ENCODE results near the gene VWA8.
"Not testable (repeated sequence)": the region's sequence is repeated elsewhere in the genome, so short reads cannot be mapped to it uniquely, and the experiment has no call there.

VWA8 gene

DNA sequence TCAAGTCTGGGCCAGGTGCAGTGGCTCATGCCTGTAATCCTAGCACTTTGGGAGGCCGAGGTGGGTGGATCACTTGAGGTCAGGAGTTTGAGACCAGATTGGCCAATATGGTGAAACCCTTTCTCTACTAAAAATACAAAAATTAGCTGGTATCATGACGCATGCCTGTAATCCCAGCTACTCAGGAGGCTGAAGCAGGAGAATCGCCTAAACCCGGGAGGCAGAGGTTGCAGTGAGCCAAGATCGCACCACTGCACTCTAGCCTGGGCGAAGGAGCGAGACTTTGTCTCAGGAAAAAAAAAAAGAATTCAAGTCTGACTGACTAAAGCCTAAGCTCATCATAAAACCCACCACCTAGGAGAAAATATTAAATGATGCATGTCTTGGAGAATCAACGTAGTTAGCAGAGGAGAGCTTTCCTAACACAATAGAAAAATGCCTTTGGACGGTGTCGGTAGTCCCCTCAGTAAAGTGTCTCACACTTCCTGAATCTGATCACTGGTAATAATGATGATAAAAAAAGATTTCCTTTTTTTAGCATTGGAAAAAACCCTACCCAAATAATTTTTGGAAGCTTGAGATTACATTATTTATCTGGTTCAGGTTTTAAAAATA is 313.1 kb downstream of the VWA8 start:
- DNase-seq (ENCODE audit: low read depth) = not testable (repeated sequence)

DNA sequence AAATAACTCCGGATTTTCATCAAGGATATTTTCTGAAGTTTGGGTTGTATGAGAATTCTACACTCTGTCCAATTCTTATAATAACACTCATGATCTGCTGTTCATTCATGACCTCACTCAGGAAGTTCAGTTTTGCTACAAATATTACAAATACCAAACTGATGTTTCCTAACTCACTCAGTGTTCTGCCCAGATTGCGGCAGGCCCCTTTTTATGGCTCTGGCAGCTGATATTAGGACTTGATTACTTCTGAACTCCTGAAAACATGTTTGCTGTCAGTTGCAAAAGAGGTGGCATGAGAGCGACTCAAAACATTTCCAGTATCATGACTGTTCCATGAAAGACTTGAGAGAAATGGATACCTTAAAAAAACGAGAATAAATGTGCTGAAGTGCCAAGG is 315.6 kb downstream of the VWA8 start:
- DNase-seq (ENCODE audit: low read depth) = no peak

DNA sequence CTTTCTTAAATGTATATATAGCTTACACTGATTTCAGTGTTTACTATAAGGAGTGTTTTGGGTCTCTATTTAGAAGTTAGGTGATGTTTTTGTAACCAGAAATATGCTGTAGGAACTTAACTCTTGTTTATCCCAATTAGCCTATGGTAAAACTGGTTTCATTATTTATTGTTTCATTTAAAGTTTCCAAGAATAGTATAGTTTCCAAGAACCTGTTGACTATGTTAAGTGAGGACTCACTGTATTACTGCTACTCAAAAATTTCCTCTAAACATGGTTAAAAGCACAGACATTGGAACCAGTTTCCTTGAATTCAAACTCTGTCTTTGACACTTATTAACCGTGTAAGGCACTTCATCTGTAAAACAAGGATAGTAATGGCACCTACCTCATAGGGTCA is 316.2 kb downstream of the VWA8 start:
- no peak for DNase-seq (ENCODE audit: low read depth)

DNA sequence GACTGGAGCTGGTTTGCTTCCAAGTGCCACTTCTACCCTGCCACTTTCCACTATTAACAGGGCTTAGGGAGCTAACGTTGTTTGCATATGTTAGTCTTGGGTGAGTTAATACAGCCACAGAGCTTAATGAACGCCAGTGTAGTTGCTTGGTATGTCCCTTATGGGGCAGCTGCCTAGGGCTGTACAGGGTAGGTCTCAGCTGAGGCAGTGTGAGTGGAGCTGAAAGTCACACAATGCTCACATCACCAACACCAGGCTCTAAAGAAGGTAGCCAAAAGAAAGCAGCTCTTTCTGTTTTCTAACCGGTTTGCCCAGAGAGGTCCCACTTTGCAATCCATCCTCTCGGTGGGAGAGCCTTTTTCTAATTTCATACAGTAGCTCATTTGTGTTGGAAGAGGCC is 317.4 kb downstream of the VWA8 start:
- DNase-seq (ENCODE audit: low read depth) = no peak

DNA sequence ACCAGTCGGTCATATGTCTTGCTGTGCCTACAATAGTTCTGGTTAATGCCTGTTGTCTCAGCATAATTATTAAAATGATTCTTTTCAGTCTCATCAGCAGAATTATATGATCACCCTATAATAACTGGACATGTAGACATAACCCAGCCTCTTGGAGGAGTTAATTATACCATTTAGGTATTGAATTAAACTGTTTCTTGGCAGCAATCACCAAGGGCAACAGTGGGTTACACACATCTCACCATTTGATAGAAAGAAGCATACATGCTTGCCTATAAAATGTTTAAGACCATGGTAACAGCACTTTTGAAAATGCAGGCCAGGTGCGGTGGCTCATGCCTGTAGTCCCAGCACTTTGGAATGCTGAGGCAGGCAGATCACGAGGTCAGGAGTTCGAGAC is 318.9 kb downstream of the VWA8 start:
- no peak for DNase-seq (ENCODE audit: low read depth)

DNA sequence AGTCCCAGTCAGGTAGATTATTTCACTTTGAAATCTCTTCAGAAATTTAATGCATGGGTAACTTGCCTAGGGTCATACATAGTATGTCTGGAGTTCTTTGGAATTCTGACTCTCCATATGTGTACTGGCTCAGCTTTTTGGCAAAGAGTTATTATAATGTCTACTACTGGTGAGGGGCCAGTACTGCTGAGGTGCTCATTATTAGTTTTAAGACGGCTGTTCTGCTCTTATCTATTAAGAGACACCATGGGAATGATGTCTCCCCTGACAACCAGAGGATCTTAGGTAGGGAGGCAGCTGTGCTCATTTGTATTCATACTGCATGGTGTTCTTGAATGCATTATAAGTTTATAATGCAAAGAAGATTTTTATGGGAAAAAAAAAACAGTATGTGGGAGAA is 319.5 kb downstream of the VWA8 start:
- no peak for DNase-seq (ENCODE audit: low read depth)

DNA sequence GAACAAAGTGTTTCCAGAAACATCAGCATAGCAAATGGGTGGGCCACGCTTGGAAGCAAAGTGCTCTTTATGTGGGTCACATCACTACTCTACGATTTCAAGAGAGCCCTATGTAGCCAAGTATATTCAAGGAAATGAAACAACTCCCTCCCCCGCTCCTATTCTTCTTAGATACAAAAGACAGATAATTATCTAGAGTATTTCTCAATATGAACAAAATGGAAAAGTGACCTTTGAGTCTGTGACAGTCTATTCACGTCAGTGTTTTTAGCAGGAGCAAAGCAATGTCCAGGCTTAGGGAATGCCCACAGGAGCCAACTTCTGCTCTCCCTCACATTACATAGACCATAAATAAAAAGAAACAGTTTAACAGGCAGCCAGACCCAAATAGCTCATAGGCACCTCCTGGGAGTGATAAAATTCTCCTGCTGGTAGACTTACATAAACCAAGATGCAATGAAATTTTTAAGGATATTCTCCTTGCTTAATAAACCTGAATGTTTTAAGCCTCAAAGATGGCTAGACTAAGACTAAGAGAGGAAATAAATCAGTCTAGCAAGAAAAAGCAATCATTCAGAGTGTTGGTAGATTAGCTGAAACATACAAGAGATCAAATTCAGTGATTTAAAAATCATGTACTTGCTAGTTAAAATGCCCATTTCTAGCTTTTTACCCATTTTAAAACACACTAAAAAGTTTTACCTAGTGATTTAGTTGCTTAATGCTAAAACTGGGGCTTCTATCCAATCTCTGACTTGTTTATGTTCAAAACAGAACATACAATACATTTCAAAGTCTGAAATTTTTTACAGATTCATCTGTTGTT is 320.7 kb downstream of the VWA8 start:
- DNase-seq (ENCODE audit: low read depth) = no peak

DNA sequence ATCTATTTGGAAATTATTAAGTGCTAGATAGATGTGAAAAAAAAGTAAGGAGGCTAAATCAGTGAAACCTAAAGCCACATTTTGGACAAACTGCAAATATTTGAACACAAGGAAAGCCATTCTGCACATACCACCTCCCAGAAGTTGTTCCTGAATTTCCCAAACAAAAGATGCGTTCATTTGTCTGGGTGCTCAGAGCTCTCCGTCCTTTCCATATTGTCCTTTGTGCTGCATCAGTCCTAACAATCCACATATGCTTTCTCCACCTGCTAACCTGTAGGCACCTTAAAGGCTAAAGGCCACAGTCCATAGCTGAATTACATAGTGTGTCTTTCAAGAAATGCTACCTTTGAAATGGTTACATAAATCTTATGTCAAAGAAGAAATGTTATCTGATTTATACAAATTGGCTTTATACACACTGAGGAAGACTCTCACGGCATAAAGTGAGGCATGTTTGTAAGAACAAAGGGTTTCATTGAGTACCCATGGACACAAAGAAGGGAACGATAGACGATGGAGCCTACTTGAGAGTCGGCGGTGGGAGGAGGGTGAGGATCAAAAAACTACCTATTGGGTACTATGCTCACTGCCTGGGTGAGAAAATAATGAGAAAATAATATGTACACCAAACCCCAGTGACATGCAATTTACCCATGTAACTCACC is 321.5 kb downstream of the VWA8 start:
- no peak for DNase-seq (ENCODE audit: low read depth)

DNA sequence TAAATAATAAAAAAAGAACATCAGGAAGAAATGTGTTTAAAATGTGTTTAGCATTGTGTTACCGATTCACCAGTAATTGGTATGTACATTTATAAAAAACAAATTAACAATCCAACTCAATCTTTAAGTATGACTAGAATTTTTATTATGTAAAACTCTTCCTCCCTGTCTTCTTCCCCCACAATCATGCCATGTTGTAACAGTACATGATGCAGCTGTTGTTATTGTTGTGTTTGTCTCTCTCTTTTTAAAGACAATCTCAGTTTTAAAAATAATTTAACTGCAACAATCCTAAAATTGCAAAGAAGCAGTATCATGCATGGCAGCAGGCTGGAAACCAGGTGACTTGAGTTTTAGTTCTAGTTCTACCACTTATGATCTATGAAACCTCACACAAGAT is 323.3 kb downstream of the VWA8 start:
- no peak for DNase-seq (ENCODE audit: low read depth)

DNA sequence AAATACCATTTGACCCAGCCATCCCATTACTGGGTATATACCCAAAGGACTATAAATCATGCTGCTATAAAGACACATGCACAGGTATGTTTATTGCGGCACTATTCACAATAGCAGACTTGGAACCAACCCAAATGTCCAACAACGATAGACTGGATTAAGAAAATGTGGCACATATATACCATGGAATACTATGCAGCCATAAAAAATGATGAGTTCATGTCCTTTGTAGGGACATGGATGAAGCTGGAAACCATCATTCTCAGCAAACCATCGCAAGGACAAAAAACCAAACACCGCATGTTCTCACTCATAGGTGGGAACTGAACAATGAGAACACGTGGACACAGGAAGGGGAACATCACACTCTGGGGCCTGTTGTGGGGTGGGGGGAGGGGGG is 323.9 kb downstream of the VWA8 start:
- not testable (repeated sequence) for DNase-seq (ENCODE audit: low read depth)

DNA sequence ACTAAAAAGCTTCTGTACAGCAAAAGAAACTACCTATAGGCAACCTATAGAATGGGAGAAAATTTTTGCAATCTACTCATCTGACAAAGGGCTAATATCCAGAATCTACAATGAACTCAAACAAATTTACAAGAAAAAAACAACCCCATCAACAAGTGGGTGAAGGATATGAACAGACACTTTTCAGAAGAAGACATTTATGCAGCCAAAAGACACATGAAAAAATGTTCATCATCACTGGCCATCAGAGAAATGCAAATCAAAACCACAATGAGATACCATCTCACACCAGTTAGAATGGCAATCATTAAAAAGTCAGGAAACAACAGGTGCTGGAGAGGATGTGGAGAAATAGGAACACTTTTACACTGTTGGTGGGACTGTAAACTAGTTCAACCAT is 324.3 kb downstream of the VWA8 start:
- not testable (repeated sequence) for DNase-seq (ENCODE audit: low read depth)

DNA sequence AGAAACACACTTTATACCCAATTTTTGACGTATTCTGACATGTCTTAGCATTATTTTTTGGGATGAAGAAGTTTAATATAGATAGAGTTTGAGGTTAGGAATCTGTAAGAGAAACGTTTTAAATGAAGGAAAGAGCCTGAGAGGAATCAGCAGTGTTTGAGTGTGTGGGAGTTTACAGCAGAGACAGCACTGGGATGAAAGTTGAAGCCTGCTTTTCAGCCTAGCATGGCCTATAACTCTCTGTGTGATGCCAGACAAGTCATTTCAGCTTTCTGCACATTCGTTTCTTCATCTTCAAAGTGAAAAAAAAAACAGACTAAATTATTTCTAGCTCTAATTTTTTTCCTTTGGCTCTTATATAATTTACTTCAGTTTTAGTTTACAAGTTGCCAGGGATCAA is 326.5 kb downstream of the VWA8 start:
- DNase-seq (ENCODE audit: low read depth) = no peak

DNA sequence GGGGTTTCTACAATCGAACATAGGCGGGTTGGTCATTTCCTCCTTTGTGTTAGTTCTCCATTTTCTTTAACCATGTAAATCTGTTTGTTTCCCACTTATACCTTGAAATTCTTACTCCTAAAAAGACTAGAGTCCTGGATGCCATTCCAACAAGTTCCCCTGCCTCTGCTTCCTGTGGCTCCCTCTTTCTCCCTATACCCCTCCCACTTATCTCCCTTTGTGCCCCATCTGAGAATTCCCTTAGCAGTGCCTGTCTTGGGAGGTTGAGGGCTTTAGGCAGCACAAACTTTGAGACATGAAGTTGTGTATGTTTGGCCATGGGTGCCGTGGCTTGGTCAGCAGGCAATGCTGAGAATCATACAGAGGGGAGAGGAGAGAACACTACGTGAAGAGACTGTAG is 327.1 kb downstream of the VWA8 start:
- DNase-seq (ENCODE audit: low read depth) = no peak

DNA sequence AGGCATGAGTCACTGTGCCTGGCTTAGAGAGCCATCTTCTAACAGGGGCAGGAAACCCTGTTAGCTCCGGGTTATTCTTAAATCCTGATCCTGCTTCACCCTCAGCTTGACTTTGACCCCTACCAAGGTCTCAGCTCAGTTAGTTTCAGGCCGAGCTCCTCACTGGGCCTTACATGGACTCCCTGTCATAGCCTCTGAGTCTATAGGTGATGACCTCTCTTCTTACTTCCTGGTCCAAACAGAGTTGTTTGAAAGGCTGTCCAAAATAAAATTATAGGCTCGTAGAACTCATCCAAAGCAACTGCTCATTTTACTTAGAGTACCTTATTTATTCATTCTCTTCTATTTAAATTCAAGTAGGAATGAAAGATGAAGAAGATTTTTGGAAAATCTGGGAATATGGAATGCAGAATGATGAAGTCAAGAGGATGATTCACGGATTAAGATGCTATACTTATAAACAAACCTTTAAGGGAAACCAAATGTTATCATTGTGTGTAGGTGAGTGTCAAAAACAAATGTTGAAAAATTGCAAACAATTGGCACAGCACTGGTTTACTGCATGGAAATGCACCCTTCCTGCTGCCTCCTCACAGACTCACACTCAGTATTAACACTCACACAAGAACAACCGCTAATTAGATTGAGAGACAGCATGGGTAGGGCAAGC is 329.5 kb downstream of the VWA8 start:
- DNase-seq (ENCODE audit: low read depth) = no peak

DNA sequence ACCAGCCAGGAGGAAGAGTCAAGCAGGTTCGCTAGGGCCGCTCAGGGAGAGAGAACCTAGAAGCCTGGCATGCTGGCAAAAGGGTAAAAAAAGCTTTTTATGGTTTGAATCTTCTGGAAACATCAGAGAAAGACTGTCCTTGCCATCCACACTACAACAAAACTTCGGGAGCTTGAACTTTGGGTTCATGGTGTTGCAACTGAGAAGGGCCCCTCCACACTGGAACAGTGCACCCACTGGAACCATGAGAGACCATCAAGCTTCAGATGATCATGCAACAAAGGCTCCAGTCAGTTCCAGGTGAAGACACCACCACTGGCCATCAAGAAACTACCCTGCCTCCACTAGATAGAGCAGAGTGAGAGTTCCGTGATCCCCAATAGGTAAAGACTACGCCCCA is 333.5 kb downstream of the VWA8 start:
- no peak for DNase-seq (ENCODE audit: low read depth)

DNA sequence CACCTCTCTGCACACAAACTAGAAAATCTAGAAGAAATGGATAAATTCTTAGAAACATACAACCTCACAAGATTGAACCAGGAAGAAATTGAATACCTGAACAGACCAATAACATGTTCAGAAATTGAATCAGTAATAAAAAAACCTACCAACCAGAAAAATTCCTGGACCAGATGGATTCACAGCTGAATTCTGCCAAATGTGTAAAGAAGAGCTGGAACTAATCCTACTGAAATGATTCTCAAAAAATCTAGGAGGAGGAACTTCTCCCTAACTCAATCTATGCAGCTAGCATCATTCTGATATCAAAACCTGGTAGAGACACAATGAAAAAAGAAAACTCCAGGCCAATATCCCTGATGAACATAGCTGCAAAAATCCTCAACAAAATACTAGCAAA is 336.9 kb downstream of the VWA8 start:
- no peak for DNase-seq (ENCODE audit: low read depth)

DNA sequence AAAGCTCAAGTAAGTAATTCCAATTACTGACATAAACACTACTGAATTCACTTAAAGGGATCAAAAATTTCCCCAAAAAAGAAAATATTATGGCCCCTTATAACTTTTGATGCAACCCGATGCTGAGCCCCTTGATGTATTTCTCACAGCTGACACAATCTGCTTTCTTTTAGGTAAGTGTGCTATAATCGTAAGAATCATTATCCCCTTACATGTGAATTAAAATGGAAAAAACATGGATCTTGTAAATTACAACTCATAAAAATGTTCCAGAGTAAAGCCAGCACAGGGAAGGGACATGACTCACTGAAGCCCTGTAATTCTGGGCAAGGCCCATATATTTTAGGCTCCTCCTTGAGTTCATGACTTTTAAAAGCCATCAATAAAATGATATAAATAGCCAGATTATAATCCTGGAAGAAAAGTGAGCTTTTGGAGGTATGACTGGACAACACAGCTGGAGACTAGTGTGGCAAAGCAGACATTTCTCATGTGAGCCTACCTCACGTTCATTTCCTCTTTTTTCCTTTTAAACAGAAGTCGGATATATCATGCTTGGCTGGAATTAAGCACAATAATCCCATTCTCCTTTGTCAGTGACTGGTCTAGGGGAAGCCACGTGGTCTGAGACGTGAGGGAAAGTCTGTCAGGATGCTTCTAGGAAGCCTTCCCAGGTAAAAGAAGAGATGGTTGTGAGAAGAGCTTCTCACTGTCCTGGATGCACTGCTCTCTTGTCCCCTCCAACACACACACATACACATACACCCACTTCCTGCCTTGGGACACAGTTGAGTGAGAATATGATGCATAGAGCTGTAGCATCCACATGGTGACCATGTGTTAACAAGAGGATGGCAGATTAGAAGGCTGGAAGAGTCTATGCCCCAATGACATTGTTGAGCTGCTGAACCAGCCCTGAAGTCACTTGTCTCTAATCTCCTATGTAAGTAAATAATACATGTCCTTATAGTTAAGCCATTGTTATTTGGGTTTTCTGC is 338.2 kb downstream of the VWA8 start:
- no peak for DNase-seq (ENCODE audit: low read depth)

DNA sequence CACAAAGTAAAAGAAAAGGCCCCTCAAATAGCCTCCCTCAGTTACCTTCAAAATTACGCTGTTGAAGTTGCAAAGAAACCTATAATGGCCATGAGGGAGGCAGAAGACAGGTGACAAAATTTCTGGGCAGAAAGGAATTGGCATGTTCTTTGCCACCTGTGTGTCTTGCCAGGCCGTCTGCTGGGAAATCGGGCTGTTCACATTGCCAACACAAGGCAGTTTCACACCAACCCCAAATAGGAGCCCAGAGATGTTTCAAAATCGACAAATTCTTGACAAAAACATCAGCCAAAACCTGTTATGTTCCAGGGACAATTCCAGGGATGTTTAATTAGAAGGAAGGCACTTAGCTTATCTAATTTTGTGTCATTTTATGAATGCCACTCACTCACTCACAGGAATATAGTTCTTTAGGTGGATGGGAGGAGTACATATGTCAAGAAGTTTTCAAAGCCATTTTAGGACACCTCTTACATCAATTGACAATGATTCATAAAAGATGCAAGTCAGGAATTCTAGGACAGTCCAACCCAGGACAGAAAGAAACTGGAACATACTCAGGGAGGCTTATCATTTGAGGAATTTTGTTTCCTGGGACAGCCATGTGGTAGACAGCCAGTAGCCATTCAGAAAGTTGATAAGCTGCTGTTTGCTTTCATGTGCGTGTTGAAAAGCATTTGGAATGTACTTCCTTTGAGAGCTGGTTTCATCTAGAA is 339.0 kb downstream of the VWA8 start:
- no peak for DNase-seq (ENCODE audit: low read depth)

DNA sequence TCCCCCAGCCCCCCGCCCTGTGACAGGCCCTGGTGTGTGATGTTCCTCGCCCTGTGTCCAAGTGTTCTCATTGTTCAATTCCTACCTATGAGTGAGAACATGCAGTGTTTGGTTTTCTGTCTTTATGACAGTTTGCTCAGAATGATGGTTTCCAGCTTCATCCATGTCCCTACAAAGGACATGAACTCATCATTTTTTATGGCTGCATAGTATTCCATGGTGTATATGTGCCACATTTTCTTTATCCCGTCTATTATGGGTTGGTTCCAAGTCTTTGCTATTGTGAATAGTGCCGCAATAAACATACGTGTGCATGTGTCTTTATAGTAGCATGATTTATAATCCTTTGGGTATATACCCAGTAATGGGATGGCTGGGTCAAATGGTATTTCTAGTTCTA is 343.3 kb downstream of the VWA8 start:
- DNase-seq (ENCODE audit: low read depth) = not testable (repeated sequence)

DNA sequence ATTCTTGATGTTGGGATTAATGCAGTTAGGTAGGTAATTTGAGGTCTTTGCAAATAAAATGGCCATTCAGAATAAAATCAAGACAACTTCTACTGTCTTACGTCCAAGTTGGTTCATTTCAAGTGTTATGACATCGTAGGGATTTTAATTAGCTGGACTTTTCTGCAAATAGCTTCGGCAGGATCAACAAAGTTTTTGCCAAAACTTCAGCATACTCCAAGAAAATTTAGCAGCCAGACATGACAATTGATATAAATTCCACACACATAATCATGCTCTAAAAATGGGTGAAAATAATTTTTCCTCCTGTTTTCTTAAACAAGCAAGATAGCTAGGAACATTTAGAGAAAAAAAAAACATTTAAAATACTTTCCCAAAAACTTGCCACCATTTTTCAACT is 344.8 kb downstream of the VWA8 start:
- no peak for DNase-seq (ENCODE audit: low read depth)

DNA sequence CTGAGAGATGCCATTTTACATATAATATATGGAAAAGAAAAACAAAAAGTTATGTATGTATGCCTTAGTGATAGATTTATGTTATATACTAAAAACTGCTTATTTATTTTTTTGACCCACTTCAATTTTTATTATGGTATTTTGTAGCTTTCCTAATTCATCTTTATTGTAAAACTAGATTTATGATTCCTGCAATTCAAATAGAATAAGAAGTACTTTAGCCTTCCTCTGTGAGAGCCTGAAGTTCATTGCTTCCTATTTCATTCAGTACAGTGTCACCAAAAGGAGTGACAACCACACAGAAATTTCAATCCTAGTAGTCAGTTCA is 345.4 kb downstream of the VWA8 start:
- DNase-seq (ENCODE audit: low read depth) = no peak
